ENCODE data around the gene ZNF436. TPM values are rescaled to one million over a fixed set of nuclear protein-coding genes. Genes with fewer than 3 reads are reported as not detected.

The ZNF436 gene
- total and polyA plus RNA-seq, 9 of the 15 experiments (the other 6 are each of a cell fraction or from before 2014, with no cell fraction given), result 2.1 to 11.3 (median 6.8) TPM

GRCh38 chr1:23343221-23344110, 26.2 kb downstream of the ZNF436 start (continued):
- peak; percentile 10; the same call in 1 of the 2 replicates for TF ChIP-seq ZNF395 (CRISPR knock-in tag; IDR thresholded peaks at IDR 0.05)
- peak; percentile 57 for TF ChIP-seq HMBOX1 (IDR thresholded peaks at IDR 0.05)
- peak; percentile 89 for TF ChIP-seq E2F3 (CRISPR knock-in tag; IDR thresholded peaks at IDR 0.05)
- TF ChIP-seq ZNF197 (CRISPR knock-in tag; IDR thresholded peaks at IDR 0.05; ENCODE audit: low read depth), result 0 out of 2 replicates have a peak, but pooled peaks have one; percentile 66
- peak; percentile 24 to 48; a peak in 1 of 4 replicates for TF ChIP-seq NONO (IDR thresholded peaks at IDR 0.05; ENCODE audit: low read depth in 2 of 2, low read length in 1 of 2)
- TF ChIP-seq HCFC1 (IDR thresholded peaks at IDR 0.05; ENCODE audit: low read depth, low read length), result peak; percentile 5; the same call in 1 of the 2 replicates
- no peak for TF ChIP-seq POLR2AphosphoS5 (IDR thresholded peaks at IDR 0.05; ENCODE audit: control insufficient read depth, insufficient read depth, low read depth, low read length)
- peak; percentile 19; the same call in 1 of the 2 replicates for TF ChIP-seq BHLHE40 (IDR thresholded peaks at IDR 0.05; ENCODE audit: low read length)
- TF ChIP-seq NR3C1 (CRISPR knock-in tag; IDR thresholded peaks at IDR 0.05), result peak; percentile 93
- TF ChIP-seq SMARCA4 (IDR thresholded peaks at IDR 0.05), result 0 out of 2 replicates have a peak, but pooled peaks have one; percentile 41
- TF ChIP-seq MYBL2 (IDR thresholded peaks at IDR 0.05; ENCODE audit: low read depth), result peak; percentile 64
- TF ChIP-seq MYBL2 (CRISPR knock-in tag; IDR thresholded peaks at IDR 0.05; ENCODE audit: borderline replicate concordance), result no peak
- peak; percentile 54; the same call in 1 of the 2 replicates for TF ChIP-seq DPF2 (IDR thresholded peaks at IDR 0.05)
- peak; percentile 86 for TF ChIP-seq ZNF511 (CRISPR knock-in tag; IDR thresholded peaks at IDR 0.05)
- TF ChIP-seq ARID3B (CRISPR knock-in tag; IDR thresholded peaks at IDR 0.05; ENCODE audit: borderline replicate concordance), result no peak
- no peak; a peak in 1 of 4 replicates for TF ChIP-seq MAZ (CRISPR knock-in tag; conservative IDR thresholded peaks at IDR 0.05 in 1 of 2, IDR thresholded peaks at IDR 0.05 in 1 of 2)
- TF ChIP-seq SETDB1 (IDR thresholded peaks at IDR 0.05; ENCODE audit: low read length), result no peak
- peak in 1 of 3 experiments; percentile 36; a peak in 1 of 6 replicates for TF ChIP-seq ZBTB11 (CRISPR knock-in tag; IDR thresholded peaks at IDR 0.05)
